ENCODE data around the gene TNFRSF9.
A peak's percentile ranks its signal among the peaks of the same experiment; 100 is the strongest.
"Not testable (repeated sequence)": the region's sequence is repeated elsewhere in the genome, so short reads cannot be mapped to it uniquely, and the experiment has no call there.

The TNFRSF9 gene

DNA sequence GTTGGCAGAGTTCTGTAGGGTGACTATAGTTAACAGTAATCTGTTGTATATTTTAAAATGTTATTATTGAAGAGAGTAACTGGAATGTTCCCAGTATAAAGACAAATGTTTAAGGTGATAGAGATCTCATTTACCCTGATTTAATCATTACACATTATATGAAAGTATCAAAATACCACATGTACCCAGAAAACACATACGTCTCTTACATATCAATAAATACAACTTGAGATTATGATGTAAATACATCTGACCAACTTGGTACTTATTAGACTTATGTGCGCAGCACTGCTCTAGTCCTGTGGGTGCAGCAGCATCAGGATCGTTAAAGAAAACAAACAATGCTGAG is 20.2 kb upstream of the TNFRSF9 start:
- no peak for FAIRE-seq

DNA sequence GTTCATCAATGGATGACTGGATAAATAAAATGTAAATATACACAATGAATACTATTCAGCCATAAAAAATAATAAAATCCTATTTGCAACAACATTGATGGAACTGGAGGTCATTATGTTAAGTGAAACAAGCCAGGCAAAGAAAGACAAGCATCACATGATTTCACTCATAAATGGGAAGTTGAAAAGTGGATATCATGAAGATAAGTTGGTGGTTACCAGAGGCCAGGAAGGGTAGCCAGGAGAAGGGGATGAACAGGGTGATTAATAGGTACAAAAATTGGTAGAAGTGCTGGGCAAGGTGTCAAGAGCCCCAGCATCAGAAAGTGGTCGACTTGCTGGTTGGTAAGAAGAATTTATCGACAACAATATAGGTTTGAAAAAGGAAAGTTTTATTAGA is 19.5 kb upstream of the TNFRSF9 start:
- no peak for FAIRE-seq

GRCh38 chr1:7956218-7957032 is 15.8 kb upstream of the TNFRSF9 start:
- no peak for FAIRE-seq

- FAIRE-seq, result peak; percentile 93
Measured at GRCh38 chr1:7954683-7955082, 14.0 kb upstream of the TNFRSF9 start.

DNA sequence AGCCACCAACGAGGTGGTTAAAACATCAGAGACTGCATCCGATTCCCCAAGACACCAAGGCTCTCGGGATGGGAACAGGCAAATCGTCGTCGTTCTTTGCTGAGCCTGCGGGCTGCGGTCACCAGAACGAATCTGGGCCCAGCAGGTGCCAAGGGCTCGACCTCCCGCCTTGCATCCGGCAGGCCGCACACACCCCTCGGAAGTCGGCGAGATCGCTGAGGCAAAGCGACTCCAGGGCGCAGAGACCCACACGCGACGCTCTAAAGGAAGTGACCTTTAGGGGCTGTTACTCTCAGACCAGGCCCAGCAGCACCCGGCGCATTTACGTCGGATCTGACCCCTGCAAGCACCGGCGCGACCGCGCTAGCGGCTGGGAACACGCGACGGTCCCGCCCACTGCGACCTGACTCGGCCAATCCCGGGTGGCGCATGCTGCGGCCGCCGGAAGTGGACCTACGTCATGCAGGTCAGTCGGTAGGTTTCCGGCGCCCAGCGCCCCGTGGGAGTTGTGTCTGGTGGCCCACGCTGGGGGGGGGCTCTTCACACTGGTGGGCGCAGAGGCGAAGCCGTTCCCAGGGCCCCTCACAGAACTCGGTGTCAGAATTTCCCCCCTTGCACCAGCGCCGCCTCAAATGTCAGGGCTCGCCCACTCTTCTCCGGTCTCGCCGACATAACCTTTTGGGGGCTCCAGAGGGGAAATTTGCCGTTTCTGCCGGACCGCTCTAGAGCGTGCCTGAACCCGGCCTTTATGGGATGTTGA is 13.4 kb upstream of the TNFRSF9 start:
- peak; percentile 64 for FAIRE-seq

- FAIRE-seq, result not testable (repeated sequence)
Measured at GRCh38 chr1:7952791-7953190, 12.2 kb upstream of the TNFRSF9 start.

DNA sequence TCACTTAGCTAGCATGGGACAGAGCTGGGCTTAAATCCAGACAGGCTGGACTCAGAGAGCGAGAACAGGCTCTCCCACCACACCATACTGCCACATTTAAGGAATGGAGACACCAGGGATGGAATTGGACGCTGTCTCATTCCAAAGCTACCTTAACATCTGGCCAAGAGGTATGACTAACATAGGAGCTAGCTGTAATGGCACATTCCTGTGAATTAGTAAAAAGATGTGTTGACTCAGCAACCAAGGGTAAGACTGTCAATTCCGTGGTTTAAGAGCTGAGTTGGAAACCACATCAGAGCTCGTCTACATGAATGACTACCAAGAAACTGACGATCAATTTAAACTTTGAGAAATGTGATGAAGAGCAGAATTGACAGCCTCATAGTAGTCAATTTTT is 8.3 kb upstream of the TNFRSF9 start:
- FAIRE-seq, result no peak

DNA sequence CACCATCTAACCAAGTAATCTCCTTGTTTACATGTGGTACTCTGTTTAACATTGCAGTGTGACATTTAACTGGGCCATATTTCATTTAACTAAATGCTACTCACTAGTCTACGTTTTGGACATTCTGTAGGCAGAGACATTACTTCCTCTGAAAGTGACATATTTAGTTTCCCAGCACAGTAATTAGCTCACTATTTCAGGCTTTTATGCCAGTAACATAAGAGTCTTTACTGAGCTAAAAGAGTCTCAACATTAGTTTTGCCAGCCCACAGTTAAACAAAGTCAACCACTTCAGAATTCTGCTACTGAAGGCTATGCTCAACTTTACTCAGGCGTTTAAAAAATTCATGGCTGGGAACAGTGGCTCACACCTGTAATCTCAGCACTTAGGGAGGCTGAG is 2.6 kb upstream of the TNFRSF9 start:
- FAIRE-seq, result no peak

- FAIRE-seq, result no peak
Measured at GRCh38 chr1:7942214-7942921, 1.7 kb upstream of the TNFRSF9 start.

- no peak for FAIRE-seq
Measured at GRCh38 chr1:7941437-7941793, 776 bp upstream of the TNFRSF9 start.

GRCh38 chr1:7940034-7940433 is 605 bp downstream of the TNFRSF9 start:
- FAIRE-seq, result no peak

GRCh38 chr1:7938070-7938469 is 2.6 kb downstream of the TNFRSF9 start:
- FAIRE-seq, result no peak

DNA sequence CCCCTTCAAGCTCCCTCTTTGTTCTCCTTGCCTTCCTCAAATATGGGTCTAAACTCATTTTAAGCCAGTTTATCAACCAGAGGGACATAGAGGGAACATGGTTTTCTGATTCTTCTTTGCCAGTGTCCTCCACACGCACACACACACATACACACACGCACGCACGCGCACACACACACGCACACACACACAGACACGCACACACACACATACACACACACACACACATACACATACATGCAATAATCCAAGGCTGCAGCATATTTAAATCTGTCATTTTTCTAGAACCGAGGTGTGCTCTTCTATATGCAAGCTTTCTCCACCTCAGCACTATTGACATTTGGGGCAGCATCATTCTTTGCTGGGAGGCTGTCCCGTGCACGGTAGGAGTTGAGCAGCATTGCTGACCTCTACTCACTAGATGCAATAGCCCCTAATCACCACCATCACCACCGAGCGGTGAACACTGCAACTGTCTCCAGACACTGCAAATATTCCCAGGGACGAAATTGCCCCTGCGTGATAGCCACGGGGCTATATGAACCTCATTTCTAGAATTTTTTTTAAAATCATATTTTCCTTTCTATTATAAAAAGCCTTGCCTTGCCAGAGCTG is 8.0 kb downstream of the TNFRSF9 start:
- FAIRE-seq, result no peak

GRCh38 chr1:7931446-7931812 is 9.2 kb downstream of the TNFRSF9 start:
- no peak for FAIRE-seq

GRCh38 chr1:7930645-7931445 is 9.8 kb downstream of the TNFRSF9 start:
- no peak for FAIRE-seq

- FAIRE-seq, result no peak
Measured at GRCh38 chr1:7929637-7930036, 11.0 kb downstream of the TNFRSF9 start.

DNA sequence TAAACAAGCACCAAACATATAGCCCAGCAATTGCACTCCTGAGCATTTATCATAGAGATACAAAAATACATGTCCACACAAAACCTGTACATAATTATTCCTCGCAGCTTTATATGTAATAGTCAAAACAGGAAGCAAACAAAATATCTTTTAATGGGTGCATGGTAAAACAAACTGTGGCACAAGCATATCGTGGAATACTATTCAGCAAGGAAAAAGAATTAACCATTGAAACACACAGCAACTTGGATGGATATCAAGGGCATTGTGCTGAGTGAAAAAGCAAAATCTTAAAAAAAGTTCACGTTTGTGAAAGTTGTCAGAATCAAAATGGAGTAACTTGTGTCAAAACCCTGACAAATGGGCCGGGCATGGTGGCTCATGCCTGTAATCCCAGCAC is 12.4 kb downstream of the TNFRSF9 start:
- FAIRE-seq, result no peak

DNA sequence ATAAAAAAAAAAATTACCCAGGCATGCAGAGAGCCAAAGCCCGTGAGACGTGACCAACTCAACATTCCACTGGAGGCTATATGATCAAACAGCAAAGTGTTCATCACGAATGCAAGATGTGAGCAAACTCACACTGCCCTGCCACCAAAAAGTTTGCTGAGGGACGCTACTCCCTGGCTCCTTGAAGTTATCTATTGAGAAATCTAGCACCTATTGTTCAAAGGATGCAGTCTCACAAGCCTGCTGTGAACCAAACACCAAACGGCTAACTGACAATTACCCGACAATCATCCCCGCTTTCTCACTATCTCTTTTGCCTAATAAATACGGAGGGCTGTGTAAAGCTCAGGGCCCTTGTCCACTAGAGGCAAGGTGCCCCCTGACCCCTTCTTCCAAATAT is 13.6 kb downstream of the TNFRSF9 start:
- FAIRE-seq, result not testable (repeated sequence)

DNA sequence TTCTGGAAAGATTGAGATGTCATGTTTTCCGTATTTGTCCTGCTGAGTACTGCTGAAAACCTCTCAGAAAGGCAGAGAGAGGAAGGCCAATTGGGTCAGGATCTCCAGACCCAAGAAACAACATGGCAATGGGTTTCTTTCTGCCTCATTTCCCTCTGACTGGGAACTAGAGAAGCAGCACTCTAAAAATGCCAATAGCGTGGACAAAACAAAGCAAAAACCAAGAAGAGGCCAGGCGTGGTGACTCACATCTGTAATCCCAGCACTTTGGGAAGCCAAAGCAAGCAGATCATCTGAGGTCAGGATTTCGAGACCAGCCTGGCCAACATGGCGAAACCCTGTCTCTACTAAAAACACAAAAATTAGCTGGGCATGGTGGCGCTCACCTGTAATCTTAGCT is 18.3 kb downstream of the TNFRSF9 start:
- FAIRE-seq, result no peak

DNA sequence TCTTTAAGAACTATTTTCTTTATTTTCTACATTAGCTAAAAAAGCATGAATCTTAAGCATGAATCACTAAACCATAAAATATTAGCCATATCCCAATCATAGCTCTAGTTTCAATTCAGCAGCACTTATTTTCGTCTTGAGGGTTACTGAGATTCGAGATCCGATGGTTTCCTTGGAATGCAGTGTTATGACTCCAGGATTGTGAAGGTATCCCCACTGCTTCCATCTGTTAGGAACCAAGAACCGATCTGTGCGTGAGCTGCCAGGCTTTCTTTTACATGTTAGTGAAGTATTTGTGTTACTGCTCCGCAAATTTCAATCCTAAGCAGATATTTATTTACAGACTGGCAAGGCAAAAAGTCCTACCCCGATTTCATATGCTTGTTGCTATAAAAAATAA is 18.8 kb downstream of the TNFRSF9 start:
- no peak for FAIRE-seq

GRCh38 chr1:7919880-7920279 is 20.8 kb downstream of the TNFRSF9 start:
- no peak for FAIRE-seq

GRCh38 chr1:7917971-7918370 is 22.7 kb downstream of the TNFRSF9 start:
- FAIRE-seq, result not testable (repeated sequence)

GRCh38 chr1:7916501-7916830 is 24.2 kb downstream of the TNFRSF9 start:
- FAIRE-seq, result no peak

Data from islet of Langerhans (tissue), 1 donor.